ENCODE results near the gene CUL4A.

CUL4A gene

GRCh38 chr13:113182046-113182445 is 27.4 kb upstream of the CUL4A start:
- no peak for DNase-seq

- DNase-seq, result no peak
These were observed 25.8 kb upstream of the CUL4A start for GRCh38 chr13:113183450-113184129.

DNA sequence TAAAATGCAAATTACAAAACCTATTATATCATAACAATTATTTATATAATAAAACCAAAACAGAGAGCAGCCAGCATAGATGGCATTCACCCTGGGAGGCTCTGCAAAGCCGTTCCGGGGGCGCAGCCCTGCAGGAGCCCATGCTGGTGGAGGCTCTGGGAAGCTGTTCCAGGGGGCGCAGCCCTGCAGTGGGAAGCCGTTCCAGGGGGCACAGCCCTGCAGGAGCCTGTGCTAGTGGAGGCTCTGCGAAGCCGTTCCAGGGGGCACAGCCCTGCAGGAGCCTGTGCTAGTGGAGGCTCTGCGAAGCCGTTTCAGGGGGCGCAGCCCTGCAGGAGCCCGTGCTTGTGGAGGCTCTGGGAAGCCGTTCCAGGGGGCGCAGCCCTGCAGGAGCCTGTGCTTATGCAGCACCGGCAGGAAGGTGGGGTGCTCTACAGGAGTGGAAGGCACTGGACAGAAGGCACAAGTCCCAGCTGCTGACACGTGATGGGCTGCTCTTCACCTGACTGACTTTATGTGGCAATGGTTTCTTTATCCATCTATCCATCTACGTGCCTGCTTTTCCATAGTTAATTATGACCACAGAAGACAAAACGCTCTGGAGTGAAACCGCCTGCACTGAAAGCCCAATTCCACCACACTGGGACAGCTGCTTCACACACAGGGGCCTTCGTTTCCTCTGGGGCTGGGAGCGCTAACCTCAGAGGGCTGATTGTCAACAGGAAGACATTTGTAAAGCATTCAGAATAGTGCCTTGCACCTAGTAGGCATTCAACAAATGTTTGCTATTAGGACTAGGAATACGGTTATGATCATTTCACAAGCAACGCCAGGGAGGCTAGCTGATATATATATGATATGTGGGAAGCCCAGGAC is 24.6 kb upstream of the CUL4A start:
- no peak for DNase-seq

GRCh38 chr13:113186061-113186900 is 23.1 kb upstream of the CUL4A start:
- no peak for DNase-seq

- peak; percentile 55 to 61 for DNase-seq
These were observed 22.1 kb upstream of the CUL4A start for GRCh38 chr13:113187263-113187669.

- no peak for DNase-seq
These were observed 21.3 kb upstream of the CUL4A start for GRCh38 chr13:113187883-113188665.

GRCh38 chr13:113190181-113190580 is 19.2 kb upstream of the CUL4A start:
- no peak for DNase-seq

DNA sequence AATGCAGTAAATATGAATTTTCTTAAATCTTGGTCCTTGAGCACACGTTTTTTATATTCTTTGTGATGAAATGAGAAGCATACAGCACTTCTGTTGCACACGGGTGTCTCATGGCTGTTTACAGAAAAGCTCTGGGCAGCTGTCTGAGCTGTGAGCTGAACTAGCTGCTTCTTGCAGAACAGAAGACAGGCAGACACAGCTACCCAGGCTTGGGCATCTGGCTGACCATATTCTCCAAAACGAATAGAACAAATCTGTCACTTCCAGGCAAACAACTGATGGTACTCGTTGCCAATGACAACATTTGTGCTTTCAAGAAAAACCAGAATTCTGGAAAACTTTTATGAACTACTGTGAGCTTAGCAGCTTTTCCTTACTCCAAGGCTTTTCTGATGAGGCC is 17.1 kb upstream of the CUL4A start:
- DNase-seq, result no peak

DNA sequence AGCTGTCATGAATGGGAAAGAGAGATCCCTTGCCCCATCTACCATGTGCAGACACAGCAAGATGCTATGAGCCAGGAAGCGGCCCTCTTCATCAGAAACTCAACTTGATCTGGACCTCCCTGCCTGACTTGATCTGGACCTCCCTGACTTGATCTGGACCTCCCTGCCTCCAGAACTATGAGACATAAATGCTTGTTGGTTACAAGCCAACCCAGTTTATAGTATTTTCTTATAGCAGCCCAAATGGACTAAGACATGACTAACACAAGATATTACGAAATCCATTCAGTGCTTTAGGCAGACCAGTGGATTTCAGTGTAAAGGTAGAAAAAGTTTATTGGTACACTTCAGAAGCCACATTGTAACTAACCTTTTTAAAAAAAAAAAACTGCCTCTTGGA is 16.5 kb upstream of the CUL4A start:
- DNase-seq, result no peak

GRCh38 chr13:113195360-113195759 is 14.1 kb upstream of the CUL4A start:
- DNase-seq, result no peak

DNA sequence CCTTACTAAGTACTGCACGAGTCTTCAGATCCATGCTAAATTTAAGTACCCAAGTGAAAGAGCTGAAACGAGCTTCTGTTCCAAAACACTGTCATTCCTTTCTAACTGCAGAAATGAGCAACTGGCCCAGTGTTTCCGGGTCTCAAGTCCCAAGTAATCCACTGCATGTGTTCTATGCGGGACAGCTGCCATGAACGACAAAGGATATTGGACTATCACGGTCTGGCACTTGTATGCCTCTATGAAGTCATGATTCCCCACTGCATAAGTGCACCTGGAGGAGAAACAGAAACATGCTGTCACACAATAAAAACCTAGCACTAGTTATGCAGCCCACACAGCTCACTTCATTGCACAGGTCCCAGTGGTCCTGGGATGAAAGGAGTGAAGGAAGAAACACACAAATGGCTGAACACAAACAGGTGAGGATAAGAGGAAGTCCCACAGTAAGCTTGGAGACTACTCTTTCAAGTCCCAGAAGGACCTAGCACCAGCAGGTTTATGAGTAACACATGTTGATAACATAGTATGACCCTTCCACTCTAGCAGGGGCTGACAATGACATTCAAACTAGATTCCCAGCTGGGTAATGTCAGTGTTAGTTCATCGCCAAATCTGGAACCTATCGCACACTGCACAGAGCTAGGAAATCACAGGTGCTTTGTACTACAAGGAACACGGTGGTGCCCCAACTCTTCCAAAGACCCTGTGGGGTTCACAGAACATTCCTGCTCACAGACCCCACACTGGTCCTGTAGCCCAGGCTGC is 12.3 kb upstream of the CUL4A start:
- DNase-seq, result no peak

DNA sequence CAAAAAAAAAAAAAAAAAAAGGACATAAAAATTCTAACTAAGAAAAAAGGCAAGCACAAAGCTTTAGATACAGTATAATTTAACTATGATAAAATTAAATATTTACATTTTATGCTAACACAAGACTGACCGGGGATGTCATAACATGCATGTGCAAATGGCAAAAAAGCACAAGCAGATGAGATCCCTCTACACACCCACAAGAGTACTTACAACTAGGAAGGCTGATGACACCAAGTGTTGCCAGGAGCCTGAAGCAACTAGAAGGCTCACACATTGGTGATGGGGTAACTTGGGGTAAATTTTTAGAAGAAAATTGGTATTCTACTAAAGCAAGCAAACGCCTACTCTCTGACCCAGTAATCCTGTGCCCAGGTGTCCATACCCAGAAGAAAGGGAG is 7.6 kb upstream of the CUL4A start:
- DNase-seq, result no peak

- no peak for DNase-seq
These were observed 6.5 kb upstream of the CUL4A start for GRCh38 chr13:113202912-113203311.

DNA sequence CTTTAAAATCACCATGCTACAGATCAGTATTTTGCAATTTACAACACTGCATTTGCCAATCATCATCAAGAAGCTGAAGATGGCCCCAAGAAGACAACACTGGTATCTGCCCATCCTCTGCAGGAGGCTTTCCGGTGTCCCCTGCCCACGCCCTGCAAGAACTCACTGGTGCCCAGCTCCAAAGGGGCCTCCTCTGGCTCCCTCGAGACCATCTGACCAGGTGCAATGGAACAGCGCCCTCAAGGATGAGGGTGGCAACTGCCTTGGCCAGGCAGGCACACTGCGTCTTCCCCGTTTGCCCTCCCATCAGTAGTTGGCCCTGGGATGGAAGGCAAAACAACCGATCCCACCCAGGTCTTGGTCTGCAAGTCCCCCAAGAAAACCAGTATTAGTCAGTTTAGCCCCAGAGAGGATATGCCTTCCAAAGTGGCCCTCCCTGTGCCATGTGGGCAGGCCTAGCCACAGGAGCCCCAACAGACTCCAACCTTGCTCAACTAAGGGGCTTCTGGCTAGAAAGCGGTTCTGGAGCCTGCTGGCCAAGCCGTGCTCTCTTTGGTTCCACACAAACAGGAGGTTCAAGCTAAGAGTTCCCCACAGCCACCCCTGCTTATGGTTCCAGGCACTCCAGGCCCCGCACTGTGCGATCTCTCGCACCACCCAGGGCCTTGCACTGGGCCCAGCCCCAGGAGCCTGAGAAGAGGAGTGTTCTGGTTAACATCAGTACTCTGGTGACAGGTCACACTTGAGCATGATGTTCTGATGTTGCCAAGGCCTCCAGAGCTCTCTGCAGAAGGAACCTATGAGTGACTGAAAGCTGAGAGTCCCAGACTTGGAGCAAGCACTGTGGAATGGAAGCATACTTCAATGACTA is 5.7 kb upstream of the CUL4A start:
- no peak for DNase-seq

GRCh38 chr13:113204378-113204734 is 5.1 kb upstream of the CUL4A start:
- DNase-seq, result no peak

DNA sequence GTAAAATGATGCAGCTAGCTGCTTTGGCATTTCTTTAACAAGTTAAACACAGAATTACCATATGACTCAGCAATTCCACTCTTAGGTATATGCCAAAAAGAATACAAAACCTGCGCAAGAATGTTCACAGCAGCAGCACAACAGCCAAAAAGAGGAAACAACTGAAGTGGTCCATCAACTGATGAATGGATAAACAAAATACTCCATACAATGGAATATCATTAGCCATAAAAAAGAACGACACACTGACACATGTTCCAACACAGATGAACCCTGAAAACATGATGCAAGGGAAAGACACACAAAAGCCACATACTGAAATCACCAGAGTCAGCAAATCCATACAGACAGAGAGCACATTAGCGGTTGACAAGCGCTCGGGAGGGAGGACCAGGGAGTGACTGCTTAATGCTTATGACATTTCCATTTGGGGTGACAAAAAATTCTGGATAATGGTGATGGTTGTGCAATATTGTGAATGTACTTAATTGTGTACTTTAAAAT is 3.9 kb upstream of the CUL4A start:
- no peak for DNase-seq

GRCh38 chr13:113207460-113207859 is 2.0 kb upstream of the CUL4A start:
- no peak for DNase-seq

- no peak for DNase-seq
These were observed 1.5 kb upstream of the CUL4A start for GRCh38 chr13:113207890-113208420.

GRCh38 chr13:113208421-113209335 is 735 bp upstream of the CUL4A start, which contains the start of gene PCID2:
TSS of gene PCID2 (minus strand) at chr13:113208669. CDS start at chr13:113208634, 35 bp downstream.
- peak; percentile 89 to 91 for DNase-seq
